Measurements from ENCODE around the gene CABYR.

The CABYR gene

GRCh38 chr18:24138789-24139616 is at the start of gene CABYR:
Gene CABYR (plus strand): TSS chr18:24139062. CDS start chr18:24143115, 4,053 bp downstream.
- DNase-seq, result peak; percentile 77 to 81

GRCh38 chr18:24089076-24089475 is 49.8 kb upstream of the CABYR start:
- DNase-seq, result no peak

GRCh38 chr18:24089515-24090337 is 49.1 kb upstream of the CABYR start:
- DNase-seq, result no peak

- no peak for DNase-seq
Measured at GRCh38 chr18:24090876-24091275, 48.0 kb upstream of the CABYR start.

- DNase-seq, result no peak
Measured at GRCh38 chr18:24094561-24094960, 44.3 kb upstream of the CABYR start.

GRCh38 chr18:24095976-24096375 is 42.9 kb upstream of the CABYR start:
- DNase-seq, result no peak

- no peak for DNase-seq
Measured at GRCh38 chr18:24103320-24104021, 35.4 kb upstream of the CABYR start.

- no peak for DNase-seq
Measured at GRCh38 chr18:24104486-24104885, 34.4 kb upstream of the CABYR start.

- DNase-seq, result no peak
Measured at GRCh38 chr18:24108641-24109040, 30.2 kb upstream of the CABYR start.

GRCh38 chr18:24111936-24112335 is 26.9 kb upstream of the CABYR start:
- DNase-seq, result no peak

GRCh38 chr18:24112464-24112863 is 26.4 kb upstream of the CABYR start:
- DNase-seq, result no peak

GRCh38 chr18:24112874-24113615 is 25.8 kb upstream of the CABYR start:
- DNase-seq, result peak in 1 of 2 experiments; percentile 13

GRCh38 chr18:24114924-24115549 is 23.8 kb upstream of the CABYR start:
- DNase-seq, result no peak

GRCh38 chr18:24115628-24116027 is 23.2 kb upstream of the CABYR start:
- DNase-seq, result no peak

GRCh38 chr18:24118750-24119577 is 19.9 kb upstream of the CABYR start:
- peak; percentile 81 to 83 for DNase-seq

GRCh38 chr18:24120676-24121075 is 18.2 kb upstream of the CABYR start:
- DNase-seq, result no peak

- DNase-seq, result no peak
Measured at GRCh38 chr18:24121625-24122024, 17.2 kb upstream of the CABYR start.

- no peak for DNase-seq
Measured at GRCh38 chr18:24126155-24126961, 12.5 kb upstream of the CABYR start.

GRCh38 chr18:24127735-24128134 is 11.1 kb upstream of the CABYR start:
- DNase-seq, result no peak

GRCh38 chr18:24128700-24129099 is 10.2 kb upstream of the CABYR start:
- no peak for DNase-seq
